OCI-LY7 (cell line): ENCODE measurements around the gene DEAF1. TPM values are rescaled to one million over a fixed set of nuclear protein-coding genes. Genes with fewer than 3 reads are reported as not detected.

Experiments used
- BruUV-seq: library from RNA; stranded (reverse); fragments of 400-500 nt; replicated peaks from 2 replicates; lab custom pipeline; 2021; lab: Mats Ljungman, UMichigan
- CTCF ChIA-PET: fragments of 300-600 bp; sonication (Branson Sonifier 250); formaldehyde crosslinking; loops from one replicate; lab custom pipeline; 2022; ENCODE audit warnings: antibody characterized with exemption; ENCODE audit not compliant: unreplicated experiment; lab: Charles Lee
- POLR2A ChIA-PET: fragments of 300-600 bp; sonication (Branson Sonifier 250); formaldehyde crosslinking; loops from one replicate; lab custom pipeline; 2022; ENCODE audit warnings: antibody characterized with exemption; lab: Charles Lee
- DNase-seq: peaks from one replicate; pipeline ENCODE4 v3.0.0-alpha.2; 2015; ENCODE audit warnings: low spot score
- H2AFZ ChIP-seq: fragments of 200-600 bp; sonication (generic), shearing (Covaris generic); 2 replicates; pipeline ENCODE4 v1.6.1; 2014; ENCODE audit warnings: mild to moderate bottlenecking, antibody characterized with exemption, low read length, moderate library complexity
- H3K27ac ChIP-seq: fragments of 200-600 bp; sonication (generic); 2 replicates; pipeline ENCODE4 v1.5.1; 2014; ENCODE audit warnings: mixed run types, low read depth, mild to moderate bottlenecking, moderate library complexity, low read length, inconsistent platforms; ENCODE audit not compliant: poor library complexity, severe bottlenecking
- H3K36me3 ChIP-seq: fragments of 200-600 bp; sonication (generic); 2 replicates; pipeline ENCODE4 v1.6.1; 2014; ENCODE audit warnings: mild to moderate bottlenecking, antibody characterized with exemption, low read length, moderate library complexity, mixed read lengths; ENCODE audit not compliant: insufficient read depth
- H3K4me1 ChIP-seq: fragments of 200-600 bp; sonication (generic); 2 replicates; pipeline ENCODE4 v1.5.1; 2014; ENCODE audit warnings: mild to moderate bottlenecking, low read length; ENCODE audit not compliant: insufficient read depth, poor library complexity, severe bottlenecking
- H3K4me2 ChIP-seq: fragments of 200-600 bp; sonication (generic); 2 replicates; pipeline ENCODE4 v1.6.1; 2014; ENCODE audit warnings: mild to moderate bottlenecking, low read length
- H3K4me3 ChIP-seq: fragments of 200-600 bp; sonication (generic); 2 replicates; pipeline ENCODE4 v1.5.1; 2014; ENCODE audit warnings: mild to moderate bottlenecking, low read depth, low read length; ENCODE audit not compliant: poor library complexity, severe bottlenecking
- H3K79me2 ChIP-seq: fragments of 200-600 bp; sonication (generic); 2 replicates; pipeline ENCODE4 v1.6.1; 2016; ENCODE audit warnings: low read depth, mild to moderate bottlenecking, low read length, moderate library complexity, mixed read lengths; ENCODE audit not compliant: insufficient read depth
- H3K9me2 ChIP-seq: fragments of 200-600 bp; sonication (generic); 2 replicates; pipeline ENCODE4 v1.6.1; 2016; ENCODE audit warnings: mild to moderate bottlenecking, low read length, mixed read lengths; ENCODE audit not compliant: insufficient read depth
- H3K9me3 ChIP-seq: fragments of 200-600 bp; sonication (generic); 2 replicates; pipeline ENCODE4 v1.6.1; 2014; ENCODE audit warnings: mild to moderate bottlenecking, mixed run types, low read length, mixed read lengths
- H4K20me1 ChIP-seq: fragments of 200-600 bp; sonication (generic); 2 replicates; pipeline ENCODE4 v1.6.1; 2014; ENCODE audit warnings: mild to moderate bottlenecking, antibody characterized with exemption, low read length, moderate library complexity, mixed read lengths; ENCODE audit not compliant: insufficient read depth
- CTCF ChIP-seq: fragments of 200-600 bp; sonication (generic); conservative IDR thresholded peaks from 2 replicates; pipeline ENCODE4 v1.5.1; 2014; ENCODE audit warnings: mild to moderate bottlenecking, antibody characterized with exemption, low read length, moderate library complexity, mixed read lengths
- EZH2phosphoT487 ChIP-seq: fragments of 200-600 bp; sonication (generic); IDR thresholded peaks from 2 replicates; pipeline ENCODE4 v1.6.1; 2018; ENCODE audit warnings: low read depth, borderline replicate concordance, mild to moderate bottlenecking, mixed run types, antibody characterized with exemption, low read length, moderate library complexity, mixed read lengths
- intact Hi-C: fragments of 100-400 bp; cut with micrococcal nuclease; formaldehyde crosslinking; loops from one replicate; pipeline ENCODE4 v1.10.0; 2022; ENCODE audit not compliant: unreplicated experiment
- total RNA-seq, 2 experiments: library from RNA; depleted of rRNA in 1 of 2; stranded (reverse); fragments of >200 nt in 1 of 2; shearing (Covaris generic) in 1 of 2; gene quantifications; 2 replicates each; pipeline ENCODE4 v1.2.3, GENCODE V29; 2014 to 2022

DEAF1 gene
- total RNA-seq, 2 experiments from 2014 or later: 42.7 to 66.2 TPM

- Histone ChIP-seq H3K4me3 (no peak overlapping the region), H3K27ac (no peak overlapping the region), H4K20me1 (no peaks in the 10 kb centered on the region), H3K9me3 (no peaks in the 10 kb centered on the region), H3K4me2 (no peak overlapping the region), H3K4me1 (peaks cover 8% of the 10 kb centered on the region), H3K79me2 (no peaks in the 10 kb centered on the region), H3K36me3 (no peaks in the 10 kb centered on the region), H3K9me2 (no peaks in the 10 kb centered on the region), H2AFZ (no peak overlapping the region)
- intact Hi-C loops: no loop called here
- no TSS peak for BruUV-seq
- TF ChIP-seq CTCF (no peak), EZH2phosphoT487 (no peak)
- CTCF ChIA-PET: no interaction called here
- POLR2A ChIA-PET: no interaction called here
- DNase-seq: no peak
Observed at GRCh38 chr11:620935-621814, 73.8 kb downstream of the DEAF1 start.

GRCh38 chr11:620201-620600 is 74.8 kb downstream of the DEAF1 start:
- no peaks in the 10 kb centered on the region for H3K9me2 ChIP-seq
- peaks cover 14% of the 10 kb centered on the region for H3K4me1 ChIP-seq
- TF ChIP-seq EZH2phosphoT487 (no peak), CTCF (no peak)
- no TSS peak for BruUV-seq
- ChIA-PET CTCF (no interaction called here), POLR2A (no interaction called here)
- no peaks in the 10 kb centered on the region for H3K36me3 ChIP-seq
- no peaks in the 10 kb centered on the region for H3K9me3 ChIP-seq
- no peak overlapping the region for H3K4me3 ChIP-seq
- intact Hi-C loops: no loop called here
- no peaks in the 10 kb centered on the region for H3K79me2 ChIP-seq
- DNase-seq: no peak
- no peaks in the 10 kb centered on the region for H4K20me1 ChIP-seq
- no peak overlapping the region for H2AFZ ChIP-seq
- H3K4me2 ChIP-seq: no peak overlapping the region
- H3K27ac ChIP-seq: no peak overlapping the region

GRCh38 chr11:619628-620050 is 75.4 kb downstream of the DEAF1 start:
- TF ChIP-seq EZH2phosphoT487: no peak
- TF ChIP-seq CTCF: no peak
- ChIA-PET CTCF (no interaction called here), POLR2A (no interaction called here)
- no peaks in the 10 kb centered on the region for H3K9me3 ChIP-seq
- H3K27ac ChIP-seq: no peak overlapping the region
- H3K36me3 ChIP-seq: no peaks in the 10 kb centered on the region
- no peak for DNase-seq
- no peak overlapping the region for H3K4me3 ChIP-seq
- no peak overlapping the region for H3K4me2 ChIP-seq
- no peaks in the 10 kb centered on the region for H3K79me2 ChIP-seq
- BruUV-seq: no TSS peak
- no peaks in the 10 kb centered on the region for H4K20me1 ChIP-seq
- no peak overlapping the region for H2AFZ ChIP-seq
- H3K9me2 ChIP-seq: no peaks in the 10 kb centered on the region
- intact Hi-C loops: loop anchor here (5.0 kb wide), 1 partner anchor 42 kb away; the partner anchor contains the start of gene PHRF1
- peaks cover 19% of the 10 kb centered on the region for H3K4me1 ChIP-seq
